K562 (cell line): Measurements from ENCODE around the gene ZNRF3.

Source experiments
- ERF ChIP-seq: fragments of 450-650 bp; formaldehyde crosslinking; IDR thresholded peaks from 2 replicates; pipeline ENCODE4 v1.4.0; 2020; ENCODE audit warnings: mild to moderate bottlenecking, mixed read lengths
- MITF ChIP-seq: IDR thresholded peaks from 2 replicates; pipeline ENCODE4 v1.6.1; 2014; ENCODE audit warnings: antibody characterized with exemption
- POLR2AphosphoS5 ChIP-seq: IDR thresholded peaks from 2 replicates; pipeline ENCODE4 v1.6.1; 2011; ENCODE audit warnings: mild to moderate bottlenecking, low read depth, low read length, moderate library complexity; ENCODE audit not compliant: control insufficient read depth, insufficient read depth
- POU5F1 ChIP-seq: fragments of 150-350 bp; IDR thresholded peaks from 2 replicates; pipeline ENCODE4 v1.6.1; 2014; ENCODE audit warnings: borderline replicate concordance, low read length, low read depth, mild to moderate bottlenecking; ENCODE audit not compliant: partially characterized antibody
- PPARD ChIP-seq: fragments of 250-450 bp; sonication (Bioruptor Pico); IDR thresholded peaks from 2 replicates; pipeline ENCODE4 v1.8.0; 2022; ENCODE audit warnings: inconsistent platforms, mild to moderate bottlenecking, moderate library complexity
- ZNF184 ChIP-seq: sonication (generic); formaldehyde crosslinking; IDR thresholded peaks from 2 replicates; pipeline ENCODE4 v1.5.0; 2020; ENCODE audit warnings: missing genetic modification reagents
- ZNF384 ChIP-seq: IDR thresholded peaks from 2 replicates; pipeline ENCODE4 v1.6.1; 2012; ENCODE audit warnings: low read depth, low read length, improper control_type of control experiment
- TF ChIP-seq, protein P1 (sequence below): fragments of 250-450 bp; sonication (Bioruptor Pico); IDR thresholded peaks from 2 replicates; pipeline ENCODE4 v1.8.0; 2022; ENCODE audit warnings: inconsistent platforms

GRCh38 chr22:29004647-29005371 is 121.4 kb downstream of the ZNRF3 start:
- TF ChIP-seq POLR2AphosphoS5 = no peak
- no peak for TF ChIP-seq MITF
- no peak for TF ChIP-seq POU5F1
- TF ChIP-seq, protein P1, sequence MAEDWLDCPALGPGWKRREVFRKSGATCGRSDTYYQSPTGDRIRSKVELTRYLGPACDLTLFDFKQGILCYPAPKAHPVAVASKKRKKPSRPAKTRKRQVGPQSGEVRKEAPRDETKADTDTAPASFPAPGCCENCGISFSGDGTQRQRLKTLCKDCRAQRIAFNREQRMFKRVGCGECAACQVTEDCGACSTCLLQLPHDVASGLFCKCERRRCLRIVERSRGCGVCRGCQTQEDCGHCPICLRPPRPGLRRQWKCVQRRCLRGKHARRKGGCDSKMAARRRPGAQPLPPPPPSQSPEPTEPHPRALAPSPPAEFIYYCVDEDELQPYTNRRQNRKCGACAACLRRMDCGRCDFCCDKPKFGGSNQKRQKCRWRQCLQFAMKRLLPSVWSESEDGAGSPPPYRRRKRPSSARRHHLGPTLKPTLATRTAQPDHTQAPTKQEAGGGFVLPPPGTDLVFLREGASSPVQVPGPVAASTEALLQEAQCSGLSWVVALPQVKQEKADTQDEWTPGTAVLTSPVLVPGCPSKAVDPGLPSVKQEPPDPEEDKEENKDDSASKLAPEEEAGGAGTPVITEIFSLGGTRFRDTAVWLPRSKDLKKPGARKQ (CRISPR knock-in tag) = no peak
- no peak for TF ChIP-seq ZNF184 (CRISPR knock-in tag)
- TF ChIP-seq PPARD (CRISPR knock-in tag) = no peak
- no peak for TF ChIP-seq ZNF384
- no peak for TF ChIP-seq ERF (CRISPR knock-in tag)
